ENCODE measurements around the gene FANCC. TPM values are rescaled to one million over a fixed set of nuclear protein-coding genes. Genes with fewer than 3 reads are reported as not detected.

Gene FANCC
- total and polyA plus RNA-seq, 2 of the 4 experiments (the other 2 are of a cell fraction): 4.7 to 6.3 TPM

GRCh38 chr9:95118596-95118995 lies 198.9 kb downstream of the FANCC start:
- H3K18ac ChIP-seq (ENCODE audit: low read depth, low read length): no peak overlapping the region
- no peak overlapping the region for H3K23ac ChIP-seq (ENCODE audit: low read depth, low read length)
- H2BK5ac ChIP-seq (ENCODE audit: low read depth, low read length, poor library complexity, severe bottlenecking): no peak overlapping the region
- 0 out of 2 replicates have a peak, but pooled peaks cover 3% of the 10 kb centered on the region for H3K9me1 ChIP-seq (ENCODE audit: insufficient read depth, low read length)
- H3K9me3 ChIP-seq (ENCODE audit: control insufficient read depth, insufficient read depth, low read length): no peaks in the 10 kb centered on the region
- H3K4me2 ChIP-seq (ENCODE audit: low read depth, low read length): no peak overlapping the region
- no peaks in the 10 kb centered on the region for H4K20me1 ChIP-seq (ENCODE audit: insufficient read depth, low read length)
- H2BK20ac ChIP-seq (ENCODE audit: low read depth, low read length): no peak overlapping the region
- no peak overlapping the region for H4K8ac ChIP-seq (ENCODE audit: low read depth in 2 of 2, low read length in 2 of 2)
- no peak overlapping the region for H3K14ac ChIP-seq (replicated peaks; ENCODE audit: low read depth, low read length)
- H3K79me1 ChIP-seq (ENCODE audit: low read depth in 1 of 2, low read length in 2 of 2): no peaks in the 10 kb centered on the region; a peak in 1 of 4 replicates
- ATAC-seq (ENCODE audit: low read depth) (no peak), DNase-seq (no peak)
- ChIA-PET POLR2A (ENCODE audit: unreplicated experiment) (interaction anchor here (0.6 kb wide), 2 partner anchors 389 to 490 kb away, joined by 10 to 14 read pairs; no protein-coding TSS in a partner anchor), CTCF (interaction anchor here (1.4 kb wide), 1 partner anchor 10 kb away, joined by 3 read pairs; no protein-coding TSS in a partner anchor)
- dilution Hi-C loops (cut with HindIII; ENCODE audit: low sequenced_read_pairs, unreplicated experiment) (no loop called here), intact Hi-C loops (cut with micrococcal nuclease) (no loop called here), in situ Hi-C loops (cut with MboI; ENCODE audit: low sequenced_read_pairs) (no loop called here)
- H2AK9ac ChIP-seq (replicated peaks; ENCODE audit: low read depth, low read length, poor library complexity): no peak overlapping the region
- H3K27ac ChIP-seq (ENCODE audit: insufficient read depth, low read length): no peak overlapping the region
- no peak for TF ChIP-seq MAFK (IDR thresholded peaks at IDR 0.05; ENCODE audit: low read depth, low read length)
- no TSS peak for BruUV-seq (replicated peaks)
- H2BK15ac ChIP-seq (ENCODE audit: low read depth, low read length): no peak overlapping the region
- H3K36me3 ChIP-seq (ENCODE audit: control insufficient read depth, insufficient read depth, low read length): no peaks in the 10 kb centered on the region
- no peak overlapping the region for H4K5ac ChIP-seq (ENCODE audit: low read depth, low read length)
- H3K27me3 ChIP-seq (ENCODE audit: control insufficient read depth, insufficient read depth, low read length): no peaks in the 10 kb centered on the region
- no peak overlapping the region for H4K91ac ChIP-seq (ENCODE audit: insufficient read depth, low read depth, low read length)
- H3K4me1 ChIP-seq (ENCODE audit: control insufficient read depth, insufficient read depth, low read length): no peaks in the 10 kb centered on the region
- H3K4ac ChIP-seq (ENCODE audit: low read depth, low read length): no peak overlapping the region
- H3K56ac ChIP-seq (ENCODE audit: extremely low read depth, insufficient read depth, low read length): no peak overlapping the region
- no peak overlapping the region for H3K4me3 ChIP-seq (ENCODE audit: insufficient read depth, low read depth, low read length)
- WGBS, 2 experiments (ENCODE audit: extremely low coverage in 2 of 2, insufficient read length in 1 of 2): 90% methylated on average over 2 of the region's 4 CpGs; no CpG with 5 or more reads in 1 of the 2 experiments
- no peak overlapping the region for H2AK5ac ChIP-seq (ENCODE audit: low read depth, low read length)
- H2AFZ ChIP-seq (replicated peaks; ENCODE audit: low read length, poor library complexity): no peak overlapping the region
- H3K9ac ChIP-seq (ENCODE audit: low read depth, low read length): no peak overlapping the region
- no peak overlapping the region for H2BK120ac ChIP-seq (ENCODE audit: low read depth, low read length)

Data from IMR-90 (cell line).